Progenitor cell of endocrine pancreas (in vitro differentiated cells): ENCODE data around the gene STARD13. TPM values are rescaled to one million over a fixed set of nuclear protein-coding genes. Genes with fewer than 3 reads are reported as not detected.

Experiments used
- DNase-seq: peaks from one replicate; pipeline ENCODE4 v3.0.0; 2021; ENCODE audit warnings: low spot score; ENCODE audit not compliant: unreplicated experiment
- H3K27ac Mint-ChIP-seq: 2 replicates; pipeline ENCODE4 v1.8.0; 2021; ENCODE audit warnings: mild to moderate bottlenecking, moderate library complexity, mixed read lengths
- H3K27me3 Mint-ChIP-seq: 2 replicates; pipeline ENCODE4 v1.8.0; 2021; ENCODE audit warnings: mixed read lengths
- H3K36me3 Mint-ChIP-seq: 2 replicates; pipeline ENCODE4 v1.8.0; 2022; ENCODE audit warnings: mixed read lengths; ENCODE audit not compliant: insufficient read depth
- H3K4me1 Mint-ChIP-seq: 2 replicates; pipeline ENCODE4 v1.8.0; 2021; ENCODE audit warnings: low read depth, mixed read lengths
- H3K4me3 Mint-ChIP-seq: 2 replicates; pipeline ENCODE4 v1.8.0; 2021; ENCODE audit warnings: low read depth, mild to moderate bottlenecking, moderate library complexity, mixed read lengths
- H3K9me3 Mint-ChIP-seq: 2 replicates; pipeline ENCODE4 v1.8.0; 2021; ENCODE audit warnings: low read depth, mixed read lengths
- CTCF ChIP-seq: fragments of 200-600 bp; sonication (generic); IDR thresholded peaks from one replicate; pipeline ENCODE4 v1.5.0; 2021; ENCODE audit warnings: antibody characterized with exemption, mild to moderate bottlenecking; ENCODE audit not compliant: unreplicated experiment
- total RNA-seq: library from RNA; stranded (reverse); gene quantifications from 2 replicates; pipeline ENCODE4 v1.2.1, GENCODE V29; 2021

The STARD13 gene
- total RNA-seq, 1 donor from 2014 or later: 11.7 TPM

GRCh38 chr13:33072282-33072681 is 213.3 kb downstream of the STARD13 start:
- no peak for DNase-seq
- Mint-ChIP-seq H3K4me1 (no peaks in the 10 kb centered on the region), H3K4me3 (no peak overlapping the region), H3K36me3 (no peaks in the 10 kb centered on the region), H3K27ac (no peak overlapping the region), H3K9me3 (no peaks in the 10 kb centered on the region), H3K27me3 (no peaks in the 10 kb centered on the region)
- TF ChIP-seq CTCF: no peak

- H3K36me3 Mint-ChIP-seq: no peaks in the 10 kb centered on the region
- no peaks in the 10 kb centered on the region for H3K4me1 Mint-ChIP-seq
- no peak overlapping the region for H3K27ac Mint-ChIP-seq
- no peak for DNase-seq
- H3K4me3 Mint-ChIP-seq: no peak overlapping the region
- no peaks in the 10 kb centered on the region for H3K27me3 Mint-ChIP-seq
- H3K9me3 Mint-ChIP-seq: no peaks in the 10 kb centered on the region
- no peak for TF ChIP-seq CTCF
Measured at GRCh38 chr13:33070713-33071112, 214.8 kb downstream of the STARD13 start.

GRCh38 chr13:33069365-33069764 is 216.2 kb downstream of the STARD13 start:
- Mint-ChIP-seq H3K27me3 (no peaks in the 10 kb centered on the region), H3K4me1 (no peaks in the 10 kb centered on the region), H3K4me3 (no peak overlapping the region), H3K9me3 (no peaks in the 10 kb centered on the region), H3K27ac (no peak overlapping the region), H3K36me3 (no peaks in the 10 kb centered on the region)
- DNase-seq: no peak
- TF ChIP-seq CTCF: no peak

GRCh38 chr13:33066329-33066728 is 219.2 kb downstream of the STARD13 start:
- no peak for DNase-seq
- Mint-ChIP-seq H3K27me3 (no peaks in the 10 kb centered on the region), H3K4me1 (no peaks in the 10 kb centered on the region), H3K4me3 (no peak overlapping the region), H3K36me3 (no peaks in the 10 kb centered on the region), H3K27ac (no peak overlapping the region), H3K9me3 (no peaks in the 10 kb centered on the region)
- TF ChIP-seq CTCF: no peak

GRCh38 chr13:33060815-33061214 is 224.7 kb downstream of the STARD13 start:
- Mint-ChIP-seq H3K36me3 (no peaks in the 10 kb centered on the region), H3K9me3 (no peaks in the 10 kb centered on the region), H3K4me1 (peaks cover 9% of the 10 kb centered on the region), H3K27me3 (peaks cover 2% of the 10 kb centered on the region), H3K4me3 (no peak overlapping the region), H3K27ac (no peak overlapping the region)
- no peak for DNase-seq
- TF ChIP-seq CTCF: no peak
